ENCODE results near the gene SLC2A4RG. TPM values are rescaled to one million over a fixed set of nuclear protein-coding genes. Genes with fewer than 3 reads are reported as not detected.

SLC2A4RG gene
- total and polyA plus RNA-seq, 2 of the 4 experiments (the other 2 are of a cell fraction), result 5.0 to 50.3 TPM

GRCh38 chr20:63759377-63759901 lies 19.9 kb downstream of the SLC2A4RG start:
- ATAC-seq (ENCODE audit: low read depth), result no peak
- intact Hi-C loops (cut with micrococcal nuclease), result no loop called here
- peaks cover 2 to 5% of the 10 kb centered on the region in 2 experiments; a peak in 1 of 4 replicates for H3K79me1 ChIP-seq (ENCODE audit: low read depth in 1 of 2, low read length in 2 of 2)
- ChIA-PET POLR2A (ENCODE audit: unreplicated experiment) (interaction anchor here (0.6 kb wide), 1 partner anchor 63 kb away, joined by 3 read pairs; the partner anchor contains the start of gene TNFRSF6B), CTCF (no interaction called here)
- H4K5ac ChIP-seq (ENCODE audit: low read depth, low read length), result no peak overlapping the region
- peaks cover 5% of the 10 kb centered on the region; the same call in 1 of the 2 replicates for H3K36me3 ChIP-seq (ENCODE audit: control insufficient read depth, insufficient read depth, low read length)
- no peaks in the 10 kb centered on the region for H3K4me1 ChIP-seq (ENCODE audit: control insufficient read depth, insufficient read depth, low read length)
- no peak overlapping the region for H4K91ac ChIP-seq (ENCODE audit: insufficient read depth, low read depth, low read length)
- no peak overlapping the region for H3K56ac ChIP-seq (ENCODE audit: extremely low read depth, insufficient read depth, low read length)
- no peak overlapping the region for H2BK15ac ChIP-seq (ENCODE audit: low read depth, low read length)
- H3K27me3 ChIP-seq (ENCODE audit: control insufficient read depth, insufficient read depth, low read length), result no peaks in the 10 kb centered on the region
- TF ChIP-seq POLR2A (IDR thresholded peaks at IDR 0.05; ENCODE audit: low read depth, low read length), result no peak
- no peak for TF ChIP-seq ELK1 (IDR thresholded peaks at IDR 0.05; ENCODE audit: borderline replicate concordance, low read depth, low read length)
- TF ChIP-seq RAD21 (IDR thresholded peaks at IDR 0.05; ENCODE audit: low read length), result no peak
- no peak for TF ChIP-seq CHD1 (IDR thresholded peaks at IDR 0.05; ENCODE audit: low read depth, low read length)
- TF ChIP-seq BHLHE40 (IDR thresholded peaks at IDR 0.05; ENCODE audit: low read depth, low read length), result no peak
- no peak for TF ChIP-seq SMC3 (IDR thresholded peaks at IDR 0.05; ENCODE audit: low read depth, low read length)
- TF ChIP-seq FOS (IDR thresholded peaks at IDR 0.05; ENCODE audit: low read depth, low read length), result no peak
- TF ChIP-seq RFX5 (IDR thresholded peaks at IDR 0.05; ENCODE audit: low read depth, low read length), result no peak
- TF ChIP-seq MAZ (IDR thresholded peaks at IDR 0.05; ENCODE audit: borderline replicate concordance, low read depth, low read length), result no peak
- TF ChIP-seq RCOR1 (IDR thresholded peaks at IDR 0.05; ENCODE audit: insufficient replicate concordance, low read length), result no peak
- no peak for TF ChIP-seq CEBPB (IDR thresholded peaks at IDR 0.05; ENCODE audit: low read depth, low read length)
- TF ChIP-seq MXI1 (IDR thresholded peaks at IDR 0.05; ENCODE audit: borderline replicate concordance, low read depth, low read length), result no peak
- TF ChIP-seq CTCF (conservative IDR thresholded peaks at IDR 0.05; ENCODE audit: low read depth, low read length), result no peak
- no peak overlapping the region for H2AK5ac ChIP-seq (ENCODE audit: low read depth, low read length)
- H3K9me1 ChIP-seq (ENCODE audit: insufficient read depth, low read length), result 0 out of 2 replicates have a peak, but pooled peaks cover 4% of the 10 kb centered on the region
- no CpG with 5 or more reads among the region's 7 CpGs for WGBS, 2 experiments (ENCODE audit: extremely low coverage in 2 of 2, insufficient read length in 1 of 2)
- DNase-seq, result no peak
- H3K9ac ChIP-seq (ENCODE audit: low read depth, low read length), result no peak overlapping the region
- no peak overlapping the region for H2BK20ac ChIP-seq (ENCODE audit: low read depth, low read length)
- no peak overlapping the region for H3K18ac ChIP-seq (ENCODE audit: low read depth, low read length)
- BruUV-seq (replicated peaks), result no TSS peak
- no peak overlapping the region for H3K4me2 ChIP-seq (ENCODE audit: low read depth, low read length)
- no peak overlapping the region for H2AFZ ChIP-seq (replicated peaks; ENCODE audit: low read length, poor library complexity)
- no peak overlapping the region for H3K4ac ChIP-seq (ENCODE audit: low read depth, low read length)
- H3K4me3 ChIP-seq (ENCODE audit: insufficient read depth, low read depth, low read length), result no peak overlapping the region
- in situ Hi-C loops (cut with MboI; ENCODE audit: low sequenced_read_pairs), result no loop called here
- no peak overlapping the region for H2BK5ac ChIP-seq (ENCODE audit: low read depth, low read length, poor library complexity, severe bottlenecking)
- H3K27ac ChIP-seq (ENCODE audit: insufficient read depth, low read length), result no peak overlapping the region
- no peak overlapping the region for H2BK120ac ChIP-seq (ENCODE audit: low read depth, low read length)
- H3K23ac ChIP-seq (ENCODE audit: low read depth, low read length), result no peak overlapping the region
- dilution Hi-C loops (cut with HindIII; ENCODE audit: low sequenced_read_pairs, unreplicated experiment), result no loop called here
- no peaks in the 10 kb centered on the region for H3K9me3 ChIP-seq (ENCODE audit: control insufficient read depth, insufficient read depth, low read length)
- no peak overlapping the region for H2AK9ac ChIP-seq (replicated peaks; ENCODE audit: low read depth, low read length, poor library complexity)
- H3K14ac ChIP-seq (replicated peaks; ENCODE audit: low read depth, low read length), result no peak overlapping the region
- no peaks in the 10 kb centered on the region for H4K20me1 ChIP-seq (ENCODE audit: insufficient read depth, low read length)
- H4K8ac ChIP-seq (ENCODE audit: low read depth in 2 of 2, low read length in 2 of 2), result no peak overlapping the region

All from IMR-90 (cell line).